WI38 (cell line): Measurements from ENCODE around the gene SEBOX.

Experiments used
- H3K4me3 ChIP-seq: 2 replicates; pipeline ENCODE4 v1.5.1; 2011; ENCODE audit warnings: low read depth, mild to moderate bottlenecking, control low read depth, low read length
- TF ChIP-seq, protein P1 (sequence below): IDR thresholded peaks from 2 replicates; pipeline ENCODE4 v1.5.1; 2012; ENCODE audit warnings: low read depth, mild to moderate bottlenecking, control low read depth, low read length

SEBOX gene

DNA sequence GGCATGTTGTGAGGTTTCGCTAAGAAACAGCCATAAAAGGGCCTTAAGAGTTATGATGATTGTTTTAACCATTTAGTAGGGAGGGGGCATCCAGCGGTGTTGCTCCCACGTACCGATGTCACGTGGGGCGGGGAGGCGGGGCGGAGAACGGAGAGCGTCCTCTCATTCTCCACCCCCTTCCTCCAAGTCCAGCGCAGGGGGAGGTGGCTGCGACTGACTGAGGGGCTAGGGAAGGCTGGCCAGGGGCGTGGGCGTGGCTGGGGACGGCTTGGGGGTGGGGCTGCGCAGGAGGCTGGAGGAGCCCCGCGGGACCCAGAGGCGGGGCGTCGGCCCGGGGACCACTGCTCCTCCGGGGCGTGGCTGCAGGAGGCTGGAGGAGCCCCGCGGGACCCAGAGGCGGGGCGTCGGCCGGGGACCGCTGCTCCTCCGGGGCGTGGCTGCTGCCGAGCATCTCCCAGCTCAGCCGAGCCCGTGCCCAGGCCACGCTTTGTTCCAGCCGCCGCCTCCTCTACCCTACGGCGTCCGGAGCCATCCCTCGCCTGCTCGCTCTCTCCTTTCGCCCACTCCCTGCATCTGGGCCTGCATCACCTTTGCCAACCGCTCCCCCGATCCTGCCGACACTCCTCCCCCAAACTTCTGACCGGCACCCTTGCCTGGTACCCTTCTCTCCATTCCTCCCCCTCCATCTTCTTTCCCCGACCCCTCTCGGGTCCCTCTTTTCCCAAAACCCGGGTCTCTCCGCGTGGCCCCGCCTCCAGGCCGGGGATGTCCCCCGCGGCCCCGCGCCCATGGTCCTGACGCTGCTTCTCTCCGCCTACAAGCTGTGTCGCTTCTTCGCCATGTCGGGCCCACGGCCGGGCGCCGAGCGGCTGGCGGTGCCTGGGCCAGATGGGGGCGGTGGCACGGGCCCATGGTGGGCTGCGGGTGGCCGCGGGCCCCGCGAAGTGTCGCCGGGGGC lies 6.5 kb upstream of the SEBOX start, which contains the start of gene SARM1:
Gene SARM1, plus strand, starts transcription at position 450 of the 958 bp plus-strand sequence. Its CDS starts 339 bp downstream, at position 789.
- TF ChIP-seq, protein P1, sequence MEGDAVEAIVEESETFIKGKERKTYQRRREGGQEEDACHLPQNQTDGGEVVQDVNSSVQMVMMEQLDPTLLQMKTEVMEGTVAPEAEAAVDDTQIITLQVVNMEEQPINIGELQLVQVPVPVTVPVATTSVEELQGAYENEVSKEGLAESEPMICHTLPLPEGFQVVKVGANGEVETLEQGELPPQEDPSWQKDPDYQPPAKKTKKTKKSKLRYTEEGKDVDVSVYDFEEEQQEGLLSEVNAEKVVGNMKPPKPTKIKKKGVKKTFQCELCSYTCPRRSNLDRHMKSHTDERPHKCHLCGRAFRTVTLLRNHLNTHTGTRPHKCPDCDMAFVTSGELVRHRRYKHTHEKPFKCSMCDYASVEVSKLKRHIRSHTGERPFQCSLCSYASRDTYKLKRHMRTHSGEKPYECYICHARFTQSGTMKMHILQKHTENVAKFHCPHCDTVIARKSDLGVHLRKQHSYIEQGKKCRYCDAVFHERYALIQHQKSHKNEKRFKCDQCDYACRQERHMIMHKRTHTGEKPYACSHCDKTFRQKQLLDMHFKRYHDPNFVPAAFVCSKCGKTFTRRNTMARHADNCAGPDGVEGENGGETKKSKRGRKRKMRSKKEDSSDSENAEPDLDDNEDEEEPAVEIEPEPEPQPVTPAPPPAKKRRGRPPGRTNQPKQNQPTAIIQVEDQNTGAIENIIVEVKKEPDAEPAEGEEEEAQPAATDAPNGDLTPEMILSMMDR: no peak
- H3K4me3 ChIP-seq: peak within 1 kb of the TSS; percentile 73

- peak overlapping the region; percentile 73 for H3K4me3 ChIP-seq
- TF ChIP-seq, protein P1: no peak
These were observed 5.7 kb upstream of the SEBOX start for GRCh38 chr17:28370744-28371103.

DNA sequence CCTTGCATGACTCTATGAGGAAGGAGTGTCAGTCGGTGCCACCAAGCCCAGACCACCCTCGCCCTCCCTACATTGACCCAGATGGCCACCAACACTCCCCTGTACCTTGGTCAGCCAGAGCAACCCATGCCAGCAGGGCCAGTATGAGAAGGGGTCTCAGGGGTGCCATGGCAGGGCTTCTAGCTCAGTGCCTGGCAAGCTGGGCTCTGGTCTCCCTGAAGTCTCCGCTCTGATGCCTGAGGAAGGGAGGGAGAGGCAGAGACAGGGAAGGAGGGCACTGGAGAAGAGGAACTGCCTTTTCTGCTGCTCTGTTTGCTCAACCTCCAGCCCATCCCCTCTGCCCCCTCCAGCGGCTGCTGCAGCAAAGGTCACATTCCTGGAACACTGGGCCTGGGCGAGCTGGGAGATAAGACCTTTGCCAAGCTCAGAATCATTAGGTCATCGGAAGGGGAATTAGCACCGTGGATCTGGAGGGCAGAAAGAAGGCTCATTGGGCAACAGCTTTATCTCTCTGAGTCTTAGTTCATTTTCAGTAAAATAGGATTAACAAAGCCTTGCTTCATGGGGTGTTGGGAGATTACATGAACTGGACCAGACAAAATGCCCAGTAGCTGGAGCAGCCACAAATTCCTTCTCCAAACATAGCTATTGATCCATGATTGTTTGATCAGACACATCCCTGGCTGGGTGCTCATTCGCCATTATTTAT lies 5.2 kb upstream of the SEBOX start, which contains the start of gene VTN:
Gene VTN, minus strand, starts transcription at position 273 of the 709 bp plus-strand sequence. Its CDS starts 104 bp downstream, at position 169.
- TF ChIP-seq, protein P1: no peak
- peak within 1 kb of the TSS; percentile 73 for H3K4me3 ChIP-seq

DNA sequence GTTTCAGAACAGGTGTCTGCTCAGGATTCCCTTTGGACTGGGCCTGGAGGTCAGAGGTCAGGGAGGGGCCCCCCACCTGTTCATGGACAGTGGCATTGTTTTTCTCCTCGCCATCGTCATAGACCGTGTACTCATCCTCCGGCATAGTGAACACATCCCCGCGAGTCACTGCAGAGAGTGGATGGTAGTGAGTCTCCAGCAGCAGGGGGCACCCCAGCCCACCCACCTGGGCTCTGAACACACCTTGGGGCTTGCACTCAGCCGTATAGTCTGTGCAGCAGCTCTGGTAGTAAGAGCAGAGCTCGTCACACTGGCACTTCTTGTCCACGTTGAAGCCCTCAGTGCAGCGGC lies 4.7 kb upstream of the SEBOX start:
- H3K4me3 ChIP-seq: no peak overlapping the region
- TF ChIP-seq, protein P1: no peak

- TF ChIP-seq, protein P1: no peak
- no peak overlapping the region for H3K4me3 ChIP-seq
These were observed 4.1 kb upstream of the SEBOX start for GRCh38 chr17:28368915-28369683.

DNA sequence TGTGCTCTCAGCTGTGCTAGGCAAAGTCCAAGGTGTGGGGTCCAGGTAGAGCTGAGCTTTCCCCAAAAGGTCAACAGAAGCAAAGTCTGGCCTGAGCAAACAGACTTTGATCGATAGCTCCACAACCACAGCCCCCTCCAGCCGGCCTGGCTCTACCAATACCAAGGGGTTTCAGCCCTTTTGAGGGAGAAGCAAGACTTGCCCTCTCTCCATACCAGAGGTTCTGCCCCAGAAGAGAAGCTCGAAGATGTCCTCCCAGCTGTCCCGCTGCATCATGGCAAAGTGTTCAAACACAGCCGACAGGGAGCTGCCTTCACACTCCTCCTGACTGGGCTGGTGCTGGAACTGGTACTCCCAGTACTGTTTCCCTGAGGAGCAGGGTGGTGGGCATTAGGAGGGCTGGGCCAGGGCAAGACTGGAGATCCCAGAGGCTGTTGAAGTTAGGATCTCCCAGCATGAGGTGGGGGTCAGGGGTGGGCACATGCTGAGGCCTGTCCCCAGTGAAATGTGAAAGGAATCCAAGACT lies 3.4 kb upstream of the SEBOX start:
- H3K4me3 ChIP-seq: no peak overlapping the region
- TF ChIP-seq, protein P1: no peak
